Activated CD8-positive, alpha-beta memory T cell treated with anti-CD3 and anti-CD28 coated beads for 48 hours (primary cell): Measurements from ENCODE around the gene ILK.

Experiments used
- DNase-seq, 3 experiments: peaks; one replicate each; pipeline ENCODE4 v3.0.0-alpha.2; 2020; ENCODE audit warnings: low read depth in 2 of 3, low spot score in 2 of 3

The ILK gene

GRCh38 chr11:6604790-6605189, 1.2 kb downstream of the ILK start:
- no peak for DNase-seq

GRCh38 chr11:6606471-6607189, 3.1 kb downstream of the ILK start:
- peak in 1 of 3 experiments; percentile 42 for DNase-seq

GRCh38 chr11:6607190-6607795, 3.7 kb downstream of the ILK start:
- DNase-seq: no peak

DNA sequence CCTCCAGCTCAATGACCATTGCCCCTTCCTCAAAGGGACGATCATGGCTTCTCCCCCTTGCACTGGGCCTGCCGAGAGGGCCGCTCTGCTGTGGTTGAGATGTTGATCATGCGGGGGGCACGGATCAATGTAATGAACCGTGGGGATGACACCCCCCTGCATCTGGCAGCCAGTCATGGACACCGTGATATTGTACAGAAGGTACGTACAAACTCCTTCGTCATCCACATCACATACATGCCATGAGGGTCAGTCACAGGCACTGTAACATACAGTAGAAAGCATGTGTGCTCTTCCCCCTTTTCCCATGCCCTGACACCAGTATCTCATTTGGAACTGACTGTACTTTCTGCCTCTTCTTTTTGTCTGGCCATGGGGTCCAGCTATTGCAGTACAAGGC, 4.4 kb downstream of the ILK start:
- DNase-seq: no peak

DNA sequence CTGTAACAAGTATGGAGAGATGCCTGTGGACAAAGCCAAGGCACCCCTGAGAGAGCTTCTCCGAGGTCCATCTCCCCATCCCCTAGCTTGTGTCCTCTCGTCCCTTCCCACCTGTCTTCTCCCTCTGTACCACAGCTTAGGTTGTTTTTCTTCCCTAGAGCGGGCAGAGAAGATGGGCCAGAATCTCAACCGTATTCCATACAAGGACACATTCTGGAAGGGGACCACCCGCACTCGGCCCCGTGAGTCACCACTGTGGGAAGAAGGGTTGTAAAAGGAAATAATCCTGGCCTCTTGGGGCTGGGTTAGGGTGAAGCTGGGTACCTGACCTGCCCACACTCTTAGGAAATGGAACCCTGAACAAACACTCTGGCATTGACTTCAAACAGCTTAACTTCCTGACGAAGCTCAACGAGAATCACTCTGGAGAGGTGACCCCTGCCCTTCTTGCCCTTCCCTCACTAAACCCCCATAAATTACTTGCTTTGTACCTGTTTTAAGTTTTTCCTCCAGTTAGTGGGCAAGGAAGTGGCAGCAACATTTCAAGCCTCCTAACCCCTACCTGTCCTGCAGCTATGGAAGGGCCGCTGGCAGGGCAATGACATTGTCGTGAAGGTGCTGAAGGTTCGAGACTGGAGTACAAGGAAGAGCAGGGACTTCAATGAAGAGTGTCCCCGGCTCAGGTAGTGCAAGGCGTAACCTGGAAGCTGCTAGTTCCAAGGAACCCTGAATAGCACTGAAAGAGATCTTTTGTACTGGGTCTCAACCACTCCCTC, 5.3 kb downstream of the ILK start:
- DNase-seq: no peak

- DNase-seq: no peak
Measured at GRCh38 chr11:6609502-6610015, 6.0 kb downstream of the ILK start.

GRCh38 chr11:6610591-6610990, 7.0 kb downstream of the ILK start:
- DNase-seq: no peak

DNA sequence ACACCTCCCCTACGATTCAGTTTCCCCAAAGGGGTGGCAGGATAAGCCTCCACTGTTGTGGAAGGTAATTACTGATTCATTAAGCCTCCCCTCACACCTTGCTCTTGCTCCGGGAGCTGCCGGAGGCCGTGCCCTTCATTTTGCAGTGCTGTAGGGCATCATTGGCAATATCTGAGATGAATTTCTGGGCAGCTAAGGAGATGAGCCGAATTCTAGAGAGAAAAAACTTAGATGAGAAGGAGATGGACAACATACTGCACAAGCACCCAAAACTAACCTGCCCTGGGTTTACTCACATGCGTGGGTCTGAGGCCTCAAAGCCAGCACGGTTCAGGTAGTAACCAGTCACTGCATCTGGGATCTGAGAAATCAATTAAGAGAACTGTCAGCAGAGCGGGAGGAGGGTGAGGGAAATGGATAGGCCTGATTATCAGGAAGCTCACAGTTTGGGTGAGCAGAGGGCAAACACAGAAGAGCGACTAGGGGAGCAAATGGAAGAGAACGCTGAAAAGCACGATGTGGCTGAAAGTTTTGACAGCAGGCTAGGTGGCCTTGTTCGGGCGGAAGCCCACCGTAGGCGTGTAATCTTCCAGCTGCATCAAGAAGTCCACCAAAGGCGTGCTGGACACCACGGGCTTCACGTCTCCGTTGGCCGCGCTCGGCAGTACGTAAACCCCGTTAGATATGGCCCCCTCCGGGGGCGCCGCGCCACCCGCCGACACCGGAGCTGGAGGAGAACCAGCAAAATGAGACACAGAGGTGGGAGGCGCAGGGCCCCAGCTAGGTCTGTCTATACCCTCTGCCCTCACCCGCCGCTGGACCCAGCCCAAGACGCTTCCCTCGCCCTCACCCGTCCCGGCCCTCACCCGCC, 7.8 kb downstream of the ILK start:
- no peak for DNase-seq

- DNase-seq: no peak
Measured at GRCh38 chr11:6611963-6612212, 8.3 kb downstream of the ILK start.

DNA sequence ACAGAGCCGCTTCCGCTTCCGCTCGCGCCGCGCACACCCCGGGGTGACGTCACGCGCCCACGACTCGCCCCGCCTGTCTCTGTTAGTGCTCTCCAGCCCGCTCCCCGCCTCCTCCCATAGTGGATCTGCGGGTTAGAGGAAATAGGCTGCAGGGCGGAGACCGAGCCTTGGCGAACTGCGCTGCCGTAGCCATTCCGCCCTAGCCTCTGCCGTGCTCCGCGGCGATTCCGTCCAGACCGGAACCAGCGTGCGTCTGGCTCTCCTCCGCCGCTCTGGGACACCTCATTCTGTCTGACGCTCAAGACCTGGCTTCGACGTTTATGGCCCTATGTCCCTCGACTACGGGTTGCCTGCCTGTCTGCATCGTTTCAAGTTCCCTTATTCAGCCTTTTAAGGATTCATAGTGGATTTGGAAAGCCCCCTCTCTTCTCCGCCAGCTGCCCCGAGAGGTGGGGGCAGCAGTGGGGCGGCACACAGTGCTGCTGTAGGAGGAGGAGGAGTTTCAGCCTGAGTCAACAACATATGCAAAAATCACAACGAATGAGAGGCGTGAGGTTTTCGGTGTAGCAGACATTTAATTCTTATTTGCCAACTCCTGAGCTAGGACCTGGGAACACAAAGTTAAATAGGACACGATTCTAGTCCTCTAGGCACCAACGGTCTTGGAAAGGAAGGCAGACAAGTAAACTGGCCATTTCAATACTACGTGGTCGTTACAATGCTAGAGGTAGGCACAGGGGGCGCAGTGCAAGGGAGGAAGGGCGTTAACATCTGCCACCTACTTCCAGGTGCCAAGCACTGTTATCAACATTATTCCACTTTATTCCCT, 8.9 kb downstream of the ILK start, which contains the start of gene TAF10:
TSS of gene TAF10 (minus strand) at position 4 of the 829 bp plus-strand sequence. CDS start 27 bp downstream, outside the sequence.
- DNase-seq: peak; percentile 89 to 90 (median 90)

- no peak for DNase-seq
Measured at GRCh38 chr11:6613496-6613895, 9.9 kb downstream of the ILK start.

DNA sequence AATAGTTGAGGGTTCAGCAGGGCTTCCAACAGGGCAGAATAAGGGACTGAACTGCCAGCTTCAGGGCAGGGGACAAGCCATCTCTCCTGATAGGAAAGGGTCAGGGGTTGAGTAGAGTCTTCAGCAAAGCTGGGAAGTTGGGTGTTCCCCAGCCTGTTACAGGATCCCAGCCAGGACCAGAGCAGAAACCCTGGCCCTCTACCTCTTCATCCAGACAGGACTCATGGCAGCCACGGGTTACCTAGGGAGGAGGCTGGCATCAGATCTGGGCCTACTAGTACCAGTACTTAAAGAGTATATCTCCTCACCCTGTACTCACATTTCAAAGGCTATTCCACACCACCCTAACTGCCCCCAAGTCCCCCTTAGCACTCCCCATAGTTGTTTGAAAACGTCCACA, 10.9 kb downstream of the ILK start:
- DNase-seq: no peak

GRCh38 chr11:6615046-6615445, 11.5 kb downstream of the ILK start:
- no peak for DNase-seq

DNA sequence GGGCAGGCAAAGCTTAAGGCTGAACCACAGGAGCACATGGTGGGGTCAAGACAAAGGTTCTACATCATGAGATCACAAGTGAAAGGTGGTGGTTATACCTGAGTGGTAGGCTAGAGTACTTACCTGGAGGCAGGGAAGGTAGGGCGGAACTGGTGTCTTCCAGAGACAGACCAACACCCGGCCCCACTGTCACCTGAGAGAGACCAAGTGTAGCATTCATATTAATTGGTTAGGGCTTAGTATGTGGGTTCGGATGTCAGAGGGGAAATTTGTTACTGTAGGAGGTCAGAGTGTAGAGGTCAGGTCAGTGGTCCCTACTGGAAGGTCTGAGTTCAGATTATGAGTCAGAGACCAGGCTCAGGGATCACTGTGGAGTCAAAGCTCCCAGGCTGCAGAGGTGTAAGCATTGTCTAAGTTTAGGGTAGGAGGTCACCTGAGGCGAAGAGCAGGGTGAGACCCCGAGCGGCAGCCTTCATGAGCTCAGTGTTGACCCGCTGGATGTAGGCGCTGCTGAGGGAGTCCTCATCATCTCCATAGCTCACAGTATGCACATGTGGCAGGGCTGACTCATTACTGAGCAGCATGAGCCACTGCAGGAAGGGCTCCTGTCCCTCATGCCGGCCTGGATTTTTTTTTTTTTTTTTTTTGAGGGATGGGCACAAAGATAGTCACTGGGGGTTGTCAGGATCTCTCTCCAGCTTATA, 12.5 kb downstream of the ILK start:
- DNase-seq: no peak

- no peak for DNase-seq
Measured at GRCh38 chr11:6616596-6617250, 13.1 kb downstream of the ILK start.

- no peak for DNase-seq
Measured at GRCh38 chr11:6617315-6617781, 13.8 kb downstream of the ILK start.

DNA sequence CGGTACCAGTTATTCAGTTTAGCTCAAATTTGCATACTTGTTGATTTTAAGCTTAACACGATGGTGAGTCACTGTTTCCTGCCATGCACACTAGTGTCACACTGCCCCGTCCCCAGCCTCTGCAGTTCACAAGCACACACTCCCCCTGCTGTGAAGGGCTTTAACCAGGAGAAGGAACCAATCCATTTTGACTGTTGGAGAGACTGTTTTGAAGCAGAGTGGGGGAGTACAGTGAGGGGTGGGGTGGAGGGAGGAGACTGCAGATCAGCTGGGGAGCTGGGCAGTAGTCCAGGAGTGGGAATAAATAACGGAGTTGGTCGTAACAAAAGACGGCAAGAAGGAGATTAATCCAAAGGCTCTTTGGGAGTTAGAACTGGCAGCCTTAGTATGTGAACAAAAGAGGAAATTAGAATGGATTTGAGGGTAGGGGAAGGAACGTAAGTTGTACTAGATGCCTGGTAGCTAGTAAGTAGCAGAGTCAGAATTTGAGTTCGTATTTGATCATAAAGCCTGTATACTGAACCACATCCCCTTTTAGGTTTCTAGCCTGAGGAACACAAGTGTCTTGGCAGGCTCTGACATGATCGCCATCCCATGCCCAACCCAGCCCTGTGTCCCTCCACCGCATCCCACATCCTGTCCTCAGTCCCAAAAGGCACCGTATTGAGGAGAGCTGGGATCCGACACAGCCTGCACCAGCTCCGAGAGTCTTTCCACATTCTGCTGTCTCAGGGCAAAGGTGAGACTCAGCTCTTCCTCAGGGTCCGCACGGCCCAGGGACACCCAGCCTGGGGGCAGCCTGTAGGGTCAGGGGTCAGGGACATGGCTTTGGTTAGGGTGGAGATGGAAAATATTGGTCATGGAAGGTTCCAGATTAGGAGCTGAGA, 14.8 kb downstream of the ILK start:
- no peak for DNase-seq
